LNCaP clone FGC (cell line): ENCODE data around the gene JPH3.

ENCODE experiments used
- DNase-seq: peaks from one replicate; pipeline ENCODE4 v3.0.0-alpha.2; 2011; ENCODE audit warnings: low read depth
- H3K4me3 ChIP-seq: 2 replicates; pipeline ENCODE4 v1.5.1; 2011; ENCODE audit warnings: mild to moderate bottlenecking, low read depth, low read length, control low read depth
- CTCF ChIP-seq: IDR thresholded peaks from 2 replicates; pipeline ENCODE4 v1.5.1; 2012; ENCODE audit warnings: mild to moderate bottlenecking; ENCODE audit not compliant: control insufficient read depth, insufficient read depth; ENCODE audit errors: extremely low read depth

JPH3 gene

GRCh38 chr16:87587636-87588035 is 14.7 kb upstream of the JPH3 start:
- no peak for DNase-seq
- TF ChIP-seq CTCF: no peak
- no peak overlapping the region for H3K4me3 ChIP-seq

- no peak overlapping the region for H3K4me3 ChIP-seq
- no peak for DNase-seq
- TF ChIP-seq CTCF: no peak
Observed at GRCh38 chr16:87592018-87592712, 10.1 kb upstream of the JPH3 start.

GRCh38 chr16:87593710-87594258 is 8.5 kb upstream of the JPH3 start:
- no peak for DNase-seq
- TF ChIP-seq CTCF: no peak
- no peak overlapping the region for H3K4me3 ChIP-seq

GRCh38 chr16:87595712-87596111 is 6.6 kb upstream of the JPH3 start:
- TF ChIP-seq CTCF: no peak
- H3K4me3 ChIP-seq: no peak overlapping the region
- DNase-seq: no peak

GRCh38 chr16:87597324-87597830 is 4.9 kb upstream of the JPH3 start:
- DNase-seq: no peak
- H3K4me3 ChIP-seq: no peak overlapping the region
- TF ChIP-seq CTCF: no peak

GRCh38 chr16:87598431-87598830 is 3.9 kb upstream of the JPH3 start:
- no peak overlapping the region for H3K4me3 ChIP-seq
- no peak for TF ChIP-seq CTCF
- no peak for DNase-seq

GRCh38 chr16:87600246-87600645 is 2.1 kb upstream of the JPH3 start:
- TF ChIP-seq CTCF: no peak
- H3K4me3 ChIP-seq: no peak overlapping the region
- DNase-seq: no peak
